Neutrophil (primary cell): ENCODE measurements around the gene FASTKD2.

Experiments
- H3K27ac ChIP-seq: fragments of 200-600 bp; sonication (generic); 2 replicates; pipeline ENCODE4 v1.5.1; 2016; ENCODE audit warnings: mild to moderate bottlenecking, moderate library complexity
- H3K27me3 ChIP-seq: fragments of 200-600 bp; sonication (generic); 2 replicates; pipeline ENCODE4 v1.6.0; 2016; ENCODE audit warnings: mild to moderate bottlenecking
- H3K36me3 ChIP-seq: fragments of 200-600 bp; sonication (generic); 2 replicates; pipeline ENCODE4 v1.5.1; 2017
- H3K4me1 ChIP-seq, 2 experiments: fragments of 200-600 bp in 1 of 2; sonication (generic) in 1 of 2; 1 replicate in 1 of 2; 2 replicates in 1 of 2; pipeline versions ENCODE4 v1.5.1 to v1.6.1; 2013 to 2016; ENCODE audit warnings: low read depth in 1 of 2, low read length in 1 of 2, mild to moderate bottlenecking in 1 of 2, moderate library complexity in 1 of 2; ENCODE audit not compliant: control insufficient read depth in 1 of 2, insufficient read depth in 1 of 2
- H3K4me3 ChIP-seq, 2 experiments: fragments of 200-600 bp in 1 of 2; sonication (generic) in 1 of 2; 1 replicate in 1 of 2; 2 replicates in 1 of 2; pipeline ENCODE4 v1.5.1; 2013 to 2016; ENCODE audit warnings: low read depth in 1 of 2, low read length in 1 of 2, mild to moderate bottlenecking in 1 of 2, moderate library complexity in 1 of 2
- H3K9me3 ChIP-seq: fragments of 200-600 bp; sonication (generic); 2 replicates; pipeline ENCODE4 v1.5.1; 2016
- TF ChIP-seq, protein P1 (sequence below): fragments of 200-600 bp; sonication (generic); IDR thresholded peaks from 2 replicates; pipeline ENCODE4 v1.5.1; 2016; ENCODE audit warnings: antibody characterized with exemption

Gene FASTKD2

DNA sequence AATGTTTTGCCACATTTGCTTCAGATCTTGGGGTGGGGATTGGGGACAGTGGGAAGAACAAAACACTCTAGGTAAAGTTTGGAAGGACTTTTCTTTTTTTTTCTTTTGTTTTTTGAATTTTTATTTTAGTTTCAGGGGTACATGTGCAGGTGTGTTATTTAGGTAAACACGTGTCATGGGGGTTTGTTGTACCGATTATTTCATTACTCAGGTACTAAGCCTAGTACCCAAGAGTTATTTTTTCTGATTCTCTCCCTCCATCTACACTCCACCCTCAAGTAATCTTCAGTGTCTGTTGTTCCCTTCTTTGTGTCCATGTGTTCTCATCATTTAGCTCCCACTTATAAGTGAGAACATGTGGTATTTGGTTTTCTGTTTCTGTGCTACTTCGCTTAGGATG, 73.3 kb downstream of the FASTKD2 start:
- Histone ChIP-seq H3K9me3 (no peaks in the 10 kb centered on the region), H3K36me3 (no peaks in the 10 kb centered on the region), H3K4me1 (no peaks in the 10 kb centered on the region), H3K27me3 (no peaks in the 10 kb centered on the region), H3K4me3 (no peak overlapping the region), H3K27ac (no peak overlapping the region)
- TF ChIP-seq, protein P1, sequence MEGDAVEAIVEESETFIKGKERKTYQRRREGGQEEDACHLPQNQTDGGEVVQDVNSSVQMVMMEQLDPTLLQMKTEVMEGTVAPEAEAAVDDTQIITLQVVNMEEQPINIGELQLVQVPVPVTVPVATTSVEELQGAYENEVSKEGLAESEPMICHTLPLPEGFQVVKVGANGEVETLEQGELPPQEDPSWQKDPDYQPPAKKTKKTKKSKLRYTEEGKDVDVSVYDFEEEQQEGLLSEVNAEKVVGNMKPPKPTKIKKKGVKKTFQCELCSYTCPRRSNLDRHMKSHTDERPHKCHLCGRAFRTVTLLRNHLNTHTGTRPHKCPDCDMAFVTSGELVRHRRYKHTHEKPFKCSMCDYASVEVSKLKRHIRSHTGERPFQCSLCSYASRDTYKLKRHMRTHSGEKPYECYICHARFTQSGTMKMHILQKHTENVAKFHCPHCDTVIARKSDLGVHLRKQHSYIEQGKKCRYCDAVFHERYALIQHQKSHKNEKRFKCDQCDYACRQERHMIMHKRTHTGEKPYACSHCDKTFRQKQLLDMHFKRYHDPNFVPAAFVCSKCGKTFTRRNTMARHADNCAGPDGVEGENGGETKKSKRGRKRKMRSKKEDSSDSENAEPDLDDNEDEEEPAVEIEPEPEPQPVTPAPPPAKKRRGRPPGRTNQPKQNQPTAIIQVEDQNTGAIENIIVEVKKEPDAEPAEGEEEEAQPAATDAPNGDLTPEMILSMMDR: no peak

- TF ChIP-seq, protein P1: no peak
- H3K36me3 ChIP-seq: no peaks in the 10 kb centered on the region
- H3K27me3 ChIP-seq: no peaks in the 10 kb centered on the region
- no peaks in the 10 kb centered on the region for H3K4me1 ChIP-seq
- H3K4me3 ChIP-seq: no peak overlapping the region
- no peaks in the 10 kb centered on the region for H3K9me3 ChIP-seq
- H3K27ac ChIP-seq: no peak overlapping the region
Observed at GRCh38 chr2:206840999-206841398, 75.6 kb downstream of the FASTKD2 start.
